Rectal smooth muscle tissue (tissue), 1 donor: Measurements from ENCODE around the gene NMRAL1.

ENCODE experiments used
- H3K27ac ChIP-seq: one replicate; pipeline ENCODE4 v1.7.0; 2013; ENCODE audit warnings: low read depth, low read length, inconsistent platforms
- H3K27me3 ChIP-seq: one replicate; pipeline ENCODE4 v1.7.0; 2013; ENCODE audit warnings: low read length; ENCODE audit not compliant: control insufficient read depth, insufficient read depth
- H3K36me3 ChIP-seq: one replicate; pipeline ENCODE4 v1.7.0; 2013; ENCODE audit warnings: low read length; ENCODE audit not compliant: control insufficient read depth, insufficient read depth
- H3K4me1 ChIP-seq: one replicate; pipeline ENCODE4 v1.7.0; 2013; ENCODE audit warnings: low read length; ENCODE audit not compliant: control insufficient read depth, insufficient read depth
- H3K4me3 ChIP-seq: one replicate; pipeline ENCODE4 v1.7.0; 2013; ENCODE audit warnings: low read length
- H3K9ac ChIP-seq: one replicate; pipeline ENCODE4 v1.7.0; 2013; ENCODE audit warnings: low read length

NMRAL1 gene

GRCh38 chr16:4511441-4512082, 37.1 kb upstream of the NMRAL1 start:
- no peak overlapping the region for H3K4me3 ChIP-seq
- no peak overlapping the region for H3K9ac ChIP-seq
- H3K27me3 ChIP-seq: no peaks in the 10 kb centered on the region
- H3K27ac ChIP-seq: no peak overlapping the region
- peaks cover 7% of the 10 kb centered on the region for H3K4me1 ChIP-seq
- H3K36me3 ChIP-seq: peaks cover 32% of the 10 kb centered on the region

GRCh38 chr16:4510747-4511426, 36.5 kb upstream of the NMRAL1 start:
- Histone ChIP-seq H3K9ac (no peak overlapping the region), H3K36me3 (peaks cover 32% of the 10 kb centered on the region), H3K4me3 (no peak overlapping the region), H3K27ac (no peak overlapping the region), H3K4me1 (peaks cover 3% of the 10 kb centered on the region), H3K27me3 (no peaks in the 10 kb centered on the region)

GRCh38 chr16:4510131-4510530, 35.7 kb upstream of the NMRAL1 start:
- H3K36me3 ChIP-seq: peaks cover 32% of the 10 kb centered on the region
- H3K9ac ChIP-seq: no peak overlapping the region
- H3K27me3 ChIP-seq: no peaks in the 10 kb centered on the region
- no peak overlapping the region for H3K4me3 ChIP-seq
- no peak overlapping the region for H3K27ac ChIP-seq
- no peaks in the 10 kb centered on the region for H3K4me1 ChIP-seq

DNA sequence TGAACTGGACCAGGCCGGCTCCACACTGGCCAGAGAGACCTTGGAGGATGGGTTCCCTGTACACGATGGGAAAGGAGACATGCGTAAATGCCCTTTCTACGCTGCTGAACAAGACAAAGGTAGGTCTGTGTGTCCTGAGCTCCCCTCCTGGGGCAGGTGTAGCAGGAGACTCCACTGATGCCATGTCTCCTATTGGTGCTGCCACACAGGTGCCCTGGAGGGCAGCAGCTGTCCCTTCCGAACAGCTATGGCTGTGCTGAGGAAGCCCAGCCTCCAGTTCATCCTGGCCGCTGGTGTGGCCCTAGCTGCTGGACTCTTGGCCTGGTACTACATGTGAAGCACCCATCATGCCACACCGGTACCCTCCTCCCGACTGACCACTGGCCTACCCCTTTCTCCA, 35.0 kb upstream of the NMRAL1 start:
- no peak overlapping the region for H3K9ac ChIP-seq
- H3K27me3 ChIP-seq: no peaks in the 10 kb centered on the region
- H3K36me3 ChIP-seq: peaks cover 32% of the 10 kb centered on the region
- no peak overlapping the region for H3K4me3 ChIP-seq
- H3K4me1 ChIP-seq: no peaks in the 10 kb centered on the region
- H3K27ac ChIP-seq: no peak overlapping the region

GRCh38 chr16:4508806-4509205, 34.4 kb upstream of the NMRAL1 start:
- Histone ChIP-seq H3K4me1 (no peaks in the 10 kb centered on the region), H3K9ac (no peak overlapping the region), H3K27me3 (no peaks in the 10 kb centered on the region), H3K27ac (no peak overlapping the region), H3K36me3 (peaks cover 32% of the 10 kb centered on the region), H3K4me3 (no peak overlapping the region)

GRCh38 chr16:4507588-4508345, 33.3 kb upstream of the NMRAL1 start:
- Histone ChIP-seq H3K9ac (no peak overlapping the region), H3K27me3 (no peaks in the 10 kb centered on the region), H3K36me3 (peaks cover 26% of the 10 kb centered on the region), H3K4me1 (no peaks in the 10 kb centered on the region), H3K4me3 (no peak overlapping the region), H3K27ac (no peak overlapping the region)

GRCh38 chr16:4506450-4506849, 32.0 kb upstream of the NMRAL1 start:
- peaks cover 23% of the 10 kb centered on the region for H3K36me3 ChIP-seq
- H3K9ac ChIP-seq: no peak overlapping the region
- H3K27ac ChIP-seq: no peak overlapping the region
- no peaks in the 10 kb centered on the region for H3K27me3 ChIP-seq
- H3K4me1 ChIP-seq: no peaks in the 10 kb centered on the region
- no peak overlapping the region for H3K4me3 ChIP-seq

DNA sequence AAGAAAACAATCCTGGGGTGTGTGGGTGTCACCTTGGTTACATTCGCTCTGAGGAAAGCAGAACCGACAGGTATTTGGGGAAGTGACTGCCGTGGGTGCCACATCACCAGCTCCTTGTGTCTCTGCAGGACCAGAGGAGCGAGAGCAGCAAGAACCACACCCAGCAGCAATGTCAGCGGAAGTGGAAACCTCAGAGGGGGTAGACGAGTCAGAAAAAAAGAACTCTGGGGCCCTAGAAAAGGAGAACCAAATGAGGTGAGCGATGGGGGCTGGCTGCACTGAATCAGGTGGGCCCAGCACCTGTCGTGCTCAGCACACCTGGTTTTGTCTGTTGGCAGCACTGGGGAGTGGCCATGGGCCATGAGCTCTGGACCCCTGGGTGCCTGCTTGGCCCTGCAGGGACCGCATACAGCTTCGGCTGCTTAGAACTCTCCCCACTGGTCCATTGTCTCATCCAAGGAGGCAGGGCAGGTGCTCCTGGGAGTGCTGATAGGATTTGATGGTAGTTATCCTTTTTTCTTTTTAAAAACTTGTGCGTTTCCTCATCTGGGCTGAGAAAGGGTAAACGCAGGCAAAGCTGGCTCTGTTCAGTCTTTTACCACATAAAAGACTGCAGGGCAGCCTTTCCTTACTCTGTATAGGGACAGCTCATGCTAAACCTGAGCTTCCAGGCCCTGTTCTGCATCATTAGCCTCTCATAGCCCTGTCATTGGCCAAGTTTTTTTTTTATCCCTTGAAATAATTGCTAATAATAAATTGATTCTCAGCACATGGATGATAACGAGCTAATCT, 31.1 kb upstream of the NMRAL1 start:
- no peak overlapping the region for H3K9ac ChIP-seq
- H3K27me3 ChIP-seq: no peaks in the 10 kb centered on the region
- peaks cover 23% of the 10 kb centered on the region for H3K36me3 ChIP-seq
- peaks cover 4% of the 10 kb centered on the region for H3K4me1 ChIP-seq
- no peak overlapping the region for H3K4me3 ChIP-seq
- H3K27ac ChIP-seq: no peak overlapping the region

GRCh38 chr16:4501071-4501478, 26.6 kb upstream of the NMRAL1 start:
- peak overlapping the region; percentile 47 for H3K27ac ChIP-seq
- H3K4me3 ChIP-seq: no peak overlapping the region
- H3K9ac ChIP-seq: no peak overlapping the region
- peaks cover 5% of the 10 kb centered on the region for H3K36me3 ChIP-seq
- peaks cover 13% of the 10 kb centered on the region for H3K4me1 ChIP-seq
- no peaks in the 10 kb centered on the region for H3K27me3 ChIP-seq

GRCh38 chr16:4500272-4500671, 25.8 kb upstream of the NMRAL1 start:
- Histone ChIP-seq H3K27ac (peak overlapping the region; percentile 47), H3K27me3 (no peaks in the 10 kb centered on the region), H3K4me1 (peaks cover 13% of the 10 kb centered on the region), H3K9ac (no peak overlapping the region), H3K36me3 (peaks cover 5% of the 10 kb centered on the region), H3K4me3 (peak overlapping the region; percentile 11)

- no peak overlapping the region for H3K27ac ChIP-seq
- peaks cover 13% of the 10 kb centered on the region for H3K4me1 ChIP-seq
- no peak overlapping the region for H3K9ac ChIP-seq
- peaks cover 5% of the 10 kb centered on the region for H3K36me3 ChIP-seq
- no peaks in the 10 kb centered on the region for H3K27me3 ChIP-seq
- H3K4me3 ChIP-seq: no peak overlapping the region
Observed at GRCh38 chr16:4499196-4499555, 24.8 kb upstream of the NMRAL1 start.

GRCh38 chr16:4498546-4499195, 24.2 kb upstream of the NMRAL1 start:
- Histone ChIP-seq H3K36me3 (peaks cover 5% of the 10 kb centered on the region), H3K9ac (no peak overlapping the region), H3K27me3 (no peaks in the 10 kb centered on the region), H3K4me3 (no peak overlapping the region), H3K4me1 (peaks cover 13% of the 10 kb centered on the region), H3K27ac (no peak overlapping the region)
